CD4-positive, alpha-beta T cell treated with Interleukin-6 for 4 hours (primary cell): ENCODE measurements around the gene RGS4.

Experiments
- DNase-seq: peaks from one replicate; pipeline ENCODE4 v3.0.0-alpha.2; 2020; ENCODE audit warnings: mixed read lengths

The RGS4 gene

DNA sequence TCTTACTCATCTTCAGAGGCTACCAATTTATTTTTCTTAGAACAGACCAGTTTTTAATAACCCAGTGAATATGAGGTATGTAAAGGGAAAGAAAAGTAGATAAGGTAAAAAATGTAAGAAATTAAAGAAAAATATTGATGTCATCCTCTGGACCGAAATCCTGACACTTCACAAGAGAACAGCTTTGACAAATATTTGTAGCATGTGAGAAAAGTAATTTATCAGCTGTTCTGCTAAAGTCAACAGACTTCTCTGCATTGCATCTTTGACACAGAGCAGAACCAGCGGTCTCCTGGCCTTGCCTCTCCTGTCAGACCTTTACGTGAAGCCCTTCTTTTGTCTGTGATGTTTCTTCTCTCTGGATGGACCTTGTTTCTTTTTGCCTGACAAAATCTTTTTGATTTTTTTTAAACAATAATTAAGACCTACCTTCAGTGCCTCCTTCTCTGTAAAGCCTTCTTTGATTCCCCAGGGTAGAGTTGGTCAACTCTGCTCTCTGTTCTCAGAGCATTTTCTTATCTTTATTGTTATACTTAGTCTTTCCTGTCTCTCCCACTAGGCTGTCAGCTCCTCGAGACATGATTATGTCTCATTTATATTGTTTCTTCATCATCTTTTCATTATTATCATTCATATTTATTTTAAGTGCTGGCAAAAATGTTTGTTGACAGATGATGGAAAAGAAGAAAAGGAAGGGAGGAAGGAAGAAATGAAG, 35.4 kb downstream of the RGS4 start:
- DNase-seq: no peak

DNA sequence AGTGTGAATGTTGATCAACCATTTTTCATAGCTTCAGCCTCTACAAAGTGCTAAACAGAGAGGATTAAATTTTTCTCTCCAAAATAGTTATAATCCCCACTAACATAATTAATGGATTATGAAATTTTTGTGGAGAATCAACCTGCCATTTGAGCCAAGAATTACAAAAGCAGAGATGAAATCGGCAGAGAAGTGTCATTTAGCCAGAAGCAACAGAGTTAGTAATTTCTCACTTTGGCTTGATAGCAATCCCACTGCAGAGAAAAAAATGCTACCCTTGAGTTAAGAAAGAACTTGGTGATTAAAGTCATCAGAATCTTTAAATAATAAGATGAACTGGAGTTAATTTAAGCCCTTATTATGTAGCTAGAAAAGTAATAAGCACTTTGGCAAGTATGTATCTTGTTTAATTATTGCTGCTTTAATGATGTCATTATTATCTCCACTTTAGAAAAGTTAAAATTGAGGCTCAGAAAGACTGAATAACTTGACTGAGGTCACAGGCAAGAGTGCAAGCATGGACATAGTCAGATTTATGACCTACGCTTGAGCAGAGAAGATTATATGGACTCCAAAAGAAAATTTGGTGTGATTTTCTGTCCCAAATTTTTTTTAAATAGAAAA, 37.3 kb downstream of the RGS4 start:
- DNase-seq: no peak

DNA sequence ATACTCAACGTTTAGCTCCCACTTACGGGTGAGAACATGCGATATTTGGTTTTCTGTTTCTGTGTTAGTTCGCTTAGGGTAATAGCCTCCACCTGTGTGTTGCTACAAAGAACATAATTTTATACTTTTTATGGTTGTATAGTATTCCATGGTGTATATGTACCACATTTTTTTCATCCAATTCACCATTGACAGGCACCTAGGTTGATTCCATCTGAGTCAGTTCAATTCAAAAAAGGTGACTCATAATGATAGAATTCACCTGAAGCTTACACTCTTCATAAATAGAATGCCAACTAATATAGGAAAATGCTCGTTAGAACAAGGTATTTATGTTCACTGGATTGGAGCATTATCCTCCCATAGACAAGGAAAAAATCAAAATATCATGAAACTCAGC, 38.5 kb downstream of the RGS4 start:
- no peak for DNase-seq

DNA sequence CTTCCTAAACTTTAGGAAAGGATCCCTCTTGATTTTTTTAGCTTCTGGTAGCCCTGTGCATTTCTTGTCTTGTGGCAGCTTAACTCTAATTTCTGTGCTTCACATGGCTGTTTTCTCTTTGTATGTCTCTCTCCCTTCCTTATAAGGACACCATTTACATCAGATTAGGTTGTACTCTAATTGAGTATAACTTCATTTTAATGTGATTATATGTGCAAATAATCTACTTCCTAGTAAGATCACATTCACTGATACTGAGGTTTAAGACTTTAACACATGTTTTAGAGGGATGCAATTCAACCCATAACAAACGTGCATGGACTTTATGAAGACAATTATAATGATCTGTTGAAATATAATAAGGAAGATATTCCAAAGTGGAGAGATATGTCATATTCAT, 46.7 kb downstream of the RGS4 start:
- DNase-seq: no peak

DNA sequence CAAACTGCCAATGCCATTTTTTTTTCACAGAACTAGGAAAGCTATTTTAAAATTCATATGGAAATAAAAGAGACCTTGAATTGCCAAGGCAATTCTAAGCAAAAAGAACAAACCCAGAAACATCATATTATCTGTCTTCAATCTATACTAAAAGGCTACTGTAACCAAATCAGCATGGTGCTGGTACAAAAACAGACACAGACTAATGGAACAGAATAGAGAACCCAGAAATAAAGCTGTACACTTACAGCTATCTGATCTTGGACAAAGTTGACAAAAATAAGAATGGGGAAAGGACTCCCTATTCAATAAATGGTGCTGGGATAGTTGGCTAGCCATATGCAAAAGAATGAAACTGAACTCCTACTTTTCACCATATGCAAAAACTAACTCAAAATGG, 50.5 kb downstream of the RGS4 start:
- DNase-seq: no peak

DNA sequence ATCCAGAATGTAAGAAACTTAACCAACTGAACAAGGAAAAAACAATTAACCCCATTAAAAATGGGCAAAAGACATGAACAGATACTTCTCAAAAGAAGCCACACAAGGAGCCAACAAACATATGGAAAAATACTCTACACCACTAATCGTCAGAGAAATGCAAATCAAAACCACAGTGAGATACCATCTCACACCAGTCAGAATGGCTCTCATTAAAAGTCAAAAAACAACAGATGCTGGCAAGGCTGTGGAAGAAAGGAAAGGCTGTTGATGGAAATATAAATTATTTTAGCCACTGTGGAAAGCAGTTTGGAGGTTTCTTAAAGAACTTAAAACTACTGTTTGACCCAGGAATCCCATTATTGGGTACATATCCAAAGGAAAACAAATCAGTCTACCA, 51.2 kb downstream of the RGS4 start:
- DNase-seq: no peak

DNA sequence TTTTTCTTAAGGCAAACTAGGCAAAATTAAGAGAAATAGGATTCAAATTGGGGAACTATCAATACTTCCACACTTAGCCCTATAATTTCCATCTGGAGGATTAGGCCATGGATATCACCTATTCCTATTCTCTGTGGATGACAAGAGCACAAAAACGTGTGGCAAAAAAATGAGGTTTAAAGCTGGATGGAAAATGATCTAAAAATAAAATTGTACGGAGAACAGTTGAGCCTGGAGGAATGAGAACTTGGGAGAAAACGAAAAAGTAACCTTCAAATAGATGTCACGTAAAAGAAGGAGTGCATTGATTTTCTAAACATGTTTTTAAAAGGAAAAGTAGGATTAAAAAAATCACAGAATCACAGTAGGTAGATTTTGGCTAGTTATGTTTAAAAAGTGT, 55.7 kb downstream of the RGS4 start:
- DNase-seq: no peak
